HEK293 (cell line): ENCODE results near the gene RBM15B.

Source experiments
- ATF2 ChIP-seq: fragments of 450-650 bp; formaldehyde crosslinking; IDR thresholded peaks from 2 replicates; pipeline ENCODE4 v1.5.1; 2016; ENCODE audit warnings: missing biosample characterization, missing genetic modification characterization, low read depth
- CTCF ChIP-seq: fragments of 450-650 bp; formaldehyde crosslinking; IDR thresholded peaks from 2 replicates; pipeline ENCODE4 v1.5.1; 2016; ENCODE audit warnings: missing biosample characterization, missing genetic modification characterization
- ELK4 ChIP-seq: IDR thresholded peaks from 2 replicates; pipeline ENCODE4 v1.6.1; 2011; ENCODE audit warnings: mild to moderate bottlenecking, low read depth, low read length, borderline replicate concordance
- PATZ1 ChIP-seq: fragments of 450-650 bp; formaldehyde crosslinking; IDR thresholded peaks from 2 replicates; pipeline ENCODE4 v1.5.1; 2016; ENCODE audit warnings: missing biosample characterization, missing genetic modification characterization
- REST ChIP-seq: fragments of 450-650 bp; formaldehyde crosslinking; IDR thresholded peaks from 2 replicates; pipeline ENCODE4 v1.5.1; 2016; ENCODE audit warnings: missing biosample characterization, missing genetic modification characterization
- ZBTB10 ChIP-seq: fragments of 450-650 bp; formaldehyde crosslinking; IDR thresholded peaks from 2 replicates; pipeline ENCODE4 v1.5.1; 2016; ENCODE audit warnings: missing biosample characterization, missing genetic modification characterization
- ZFP3 ChIP-seq: fragments of 450-650 bp; formaldehyde crosslinking; IDR thresholded peaks from 2 replicates; pipeline ENCODE4 v1.5.1; 2016; ENCODE audit warnings: low read depth, missing biosample characterization, missing genetic modification characterization
- ZNF335 ChIP-seq: fragments of 450-650 bp; formaldehyde crosslinking; conservative IDR thresholded peaks from 2 replicates; pipeline ENCODE4 v1.5.1; 2016; ENCODE audit warnings: missing biosample characterization, missing genetic modification characterization
- ZNF488 ChIP-seq: fragments of 450-650 bp; formaldehyde crosslinking; IDR thresholded peaks from 2 replicates; pipeline ENCODE4 v1.5.1; 2016; ENCODE audit warnings: missing biosample characterization, missing genetic modification characterization
- ZNF549 ChIP-seq: fragments of 450-650 bp; IDR thresholded peaks from 2 replicates; pipeline ENCODE4 v1.5.1; 2018; ENCODE audit warnings: missing biosample characterization, missing genetic modification characterization, mild to moderate bottlenecking, inconsistent platforms, moderate library complexity
- ZNF596 ChIP-seq: fragments of 450-650 bp; IDR thresholded peaks from 2 replicates; pipeline ENCODE4 v1.5.0; 2018; ENCODE audit warnings: missing biosample characterization, mild to moderate bottlenecking, missing genetic modification characterization, moderate library complexity
- ZNF837 ChIP-seq: fragments of 450-650 bp; formaldehyde crosslinking; IDR thresholded peaks from 2 replicates; pipeline ENCODE4 v1.5.1; 2016; ENCODE audit warnings: missing biosample characterization, missing genetic modification characterization

- TF ChIP-seq ZBTB10 (tag by site-specific recombination) (no peak), ZNF596 (tag by site-specific recombination) (no peak), CTCF (tag by site-specific recombination) (no peak), ZFP3 (no peak), PATZ1 (tag by site-specific recombination) (no peak), REST (tag by site-specific recombination) (no peak), ZNF335 (no peak), ZNF837 (tag by site-specific recombination) (no peak), ZNF488 (tag by site-specific recombination) (no peak), ELK4 (no peak), ATF2 (tag by site-specific recombination) (no peak), ZNF549 (tag by site-specific recombination) (no peak)
Observed at GRCh38 chr3:51382076-51382745, 8.9 kb upstream of the RBM15B start.
